GM19328 (cell line): ENCODE measurements around the gene PLXNA1.

Experiments
- ATAC-seq: cut with Tn5 transposase; IDR thresholded peaks from one replicate; pipeline ENCODE4 v1.9.1; 2021; ENCODE audit warnings: mild to moderate bottlenecking, moderate library complexity; ENCODE audit not compliant: unreplicated experiment

The PLXNA1 gene

GRCh38 chr3:126964950-126965349, 18.0 kb upstream of the PLXNA1 start:
- ATAC-seq = no peak

DNA sequence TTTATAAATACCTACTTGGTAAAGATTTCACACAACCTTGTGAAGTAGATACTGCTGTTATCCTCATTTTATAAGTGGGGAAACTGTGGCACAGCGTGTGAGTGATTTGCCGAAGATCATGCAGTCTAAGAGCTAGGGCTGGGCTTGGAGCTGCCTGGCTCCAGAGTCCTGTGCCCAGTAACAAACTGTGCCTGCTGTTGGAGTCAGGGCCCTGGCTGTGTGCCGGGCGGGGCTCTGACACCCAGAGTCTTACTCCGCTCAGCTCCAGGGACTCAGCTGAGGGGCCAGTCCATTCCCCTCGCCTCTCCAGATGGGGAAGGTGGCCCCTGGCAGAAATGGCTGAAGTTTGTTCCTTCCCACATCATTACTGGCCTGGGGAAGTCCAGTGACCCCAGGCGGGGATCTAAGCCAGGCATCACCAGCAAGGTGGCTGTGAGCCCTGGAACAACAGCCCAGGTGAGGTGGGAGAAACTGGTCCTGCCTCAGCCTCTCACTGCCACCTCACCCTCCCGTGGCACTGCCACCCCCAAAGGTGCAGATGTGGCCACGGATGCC, 17.3 kb upstream of the PLXNA1 start:
- no peak for ATAC-seq

DNA sequence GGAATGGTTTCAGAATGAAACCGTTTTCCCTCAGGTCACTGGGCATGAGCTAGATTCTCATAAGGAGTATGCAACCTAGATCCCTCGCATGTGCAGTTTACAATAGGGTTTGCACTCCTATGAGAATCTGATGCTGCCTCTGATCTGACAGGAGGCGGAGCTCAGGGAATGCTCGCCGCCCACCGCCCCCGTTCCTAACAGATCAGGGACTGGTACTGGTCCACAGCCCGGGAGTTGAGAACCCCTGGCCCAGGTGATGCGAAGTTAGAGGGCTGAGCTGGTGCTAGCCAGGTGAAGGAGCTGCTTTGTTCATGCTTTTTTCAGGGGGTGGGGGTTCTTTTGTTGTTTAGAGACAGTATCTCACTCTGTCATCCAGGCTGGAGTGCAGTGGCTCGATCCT, 15.5 kb upstream of the PLXNA1 start:
- ATAC-seq = no peak

GRCh38 chr3:126968391-126969390, 14.2 kb upstream of the PLXNA1 start:
- ATAC-seq = no peak

- ATAC-seq = no peak
These were observed 13.3 kb upstream of the PLXNA1 start for GRCh38 chr3:126969586-126969985.

GRCh38 chr3:126970101-126970500, 12.8 kb upstream of the PLXNA1 start:
- ATAC-seq = no peak

DNA sequence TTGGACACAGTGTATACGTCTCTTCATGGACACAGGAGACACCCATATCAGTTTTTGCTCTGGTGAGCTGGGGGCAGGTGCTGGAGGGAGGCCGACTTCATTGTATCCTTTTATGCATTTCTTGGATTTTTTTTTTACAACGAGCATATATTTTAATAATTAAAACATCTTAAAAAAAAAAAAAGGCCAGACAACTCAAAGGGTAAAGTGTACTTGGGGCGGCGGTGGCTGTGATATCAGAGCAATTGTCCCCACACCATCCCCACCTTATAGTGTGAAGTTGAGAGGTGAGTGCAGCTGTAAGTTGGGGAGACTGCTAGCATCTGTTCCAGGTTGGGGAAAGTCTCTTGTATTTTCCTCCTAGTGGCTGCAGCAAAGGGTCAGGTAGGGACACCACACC, 12.0 kb upstream of the PLXNA1 start:
- no peak for ATAC-seq

- ATAC-seq = no peak
These were observed 11.0 kb upstream of the PLXNA1 start for GRCh38 chr3:126971891-126972351.

- no peak for ATAC-seq
These were observed 10.0 kb upstream of the PLXNA1 start for GRCh38 chr3:126972866-126973265.

DNA sequence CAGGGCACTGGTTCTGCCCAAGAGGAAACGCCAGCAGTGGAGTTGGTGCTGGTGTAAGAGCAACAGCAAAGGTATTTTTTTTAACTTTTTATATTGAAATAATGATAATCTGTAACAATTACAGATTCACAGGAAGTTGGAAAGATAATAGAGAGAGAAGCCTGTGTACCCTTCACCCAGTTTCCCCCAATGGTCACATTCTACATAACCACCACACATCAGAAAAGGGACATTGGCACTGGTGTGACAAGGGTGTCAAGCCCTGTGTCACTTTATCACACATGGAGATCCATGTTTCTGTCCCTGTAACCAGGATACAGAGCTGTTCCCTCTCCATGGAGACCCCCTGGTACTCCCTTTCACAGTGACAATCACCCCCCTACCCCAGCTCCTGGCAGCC, 9.1 kb upstream of the PLXNA1 start:
- ATAC-seq = no peak

DNA sequence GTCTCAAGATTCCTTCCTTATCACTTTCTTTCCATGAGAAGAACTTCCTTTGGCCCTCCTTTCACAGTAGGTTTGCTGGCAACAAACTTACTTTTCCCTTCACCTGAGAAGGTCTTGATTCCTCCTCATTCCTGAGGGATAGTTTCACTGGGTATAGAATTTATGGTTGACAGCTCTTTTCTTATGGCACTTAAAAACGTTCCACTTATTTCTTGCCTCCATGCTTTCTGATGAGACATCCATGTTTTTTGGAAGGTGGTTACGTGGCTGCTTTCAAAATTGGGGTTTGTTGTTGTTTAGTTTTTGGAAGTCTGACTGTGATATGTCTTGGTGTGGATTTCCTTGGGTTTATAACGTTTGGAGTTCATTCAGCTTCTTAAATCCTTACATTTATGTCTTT, 8.2 kb upstream of the PLXNA1 start:
- ATAC-seq = no peak

DNA sequence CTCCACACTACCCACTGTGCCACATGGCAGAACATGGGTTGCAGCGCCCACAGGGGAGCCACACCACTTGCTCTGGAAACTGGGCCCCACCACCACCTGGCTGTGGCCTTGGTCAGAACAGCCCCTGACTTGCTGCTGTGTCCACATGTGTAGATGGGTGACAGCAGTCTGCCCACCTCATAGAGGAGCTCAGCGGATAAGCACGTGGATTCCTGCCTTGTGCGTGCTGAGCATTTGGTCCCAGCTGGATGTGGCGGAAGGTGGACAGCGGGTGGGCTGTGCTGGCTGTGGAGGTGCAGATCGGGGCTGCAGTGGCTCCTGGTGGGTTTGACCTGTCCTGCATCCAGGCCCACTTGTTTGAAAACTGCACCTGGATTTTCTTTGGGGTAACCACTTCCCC, 6.0 kb upstream of the PLXNA1 start:
- no peak for ATAC-seq

DNA sequence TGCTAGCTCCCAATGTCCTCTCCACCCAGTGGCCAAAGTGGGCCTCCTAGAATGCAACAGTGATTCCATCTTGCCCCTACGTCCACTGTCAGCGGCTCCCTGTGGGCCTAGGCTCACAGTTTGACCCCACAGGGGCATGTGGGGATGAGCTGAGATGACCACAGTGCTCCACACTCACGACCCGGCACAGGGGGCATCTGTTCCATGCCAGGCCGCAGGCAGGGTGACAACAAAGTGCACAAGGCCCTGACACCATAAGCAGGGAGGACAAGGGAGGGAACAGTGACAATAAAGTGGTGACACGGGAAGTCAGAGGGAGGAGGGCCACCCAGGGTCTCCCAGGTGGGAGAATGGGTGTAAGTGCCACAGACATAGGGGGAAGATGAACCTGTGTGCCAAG, 5.1 kb upstream of the PLXNA1 start:
- ATAC-seq = no peak

DNA sequence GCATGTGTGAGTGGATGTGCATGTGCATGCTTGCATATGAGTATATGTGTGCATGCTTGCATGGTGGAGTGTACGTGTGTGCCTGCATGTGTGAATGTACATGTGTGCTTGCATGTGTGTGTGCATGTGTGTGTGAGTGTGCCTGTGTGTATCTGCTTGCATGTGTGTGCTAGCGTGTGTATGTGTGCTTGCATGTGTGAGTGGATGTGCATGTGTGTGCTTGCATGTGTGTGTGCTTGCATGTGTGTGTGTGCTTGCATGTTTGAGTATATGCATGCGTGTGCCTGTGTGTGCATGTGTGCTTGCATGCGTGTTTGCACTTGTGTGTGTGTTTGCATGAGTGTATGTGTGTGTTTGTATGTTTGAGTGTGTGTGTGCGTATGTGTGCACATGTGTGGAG, 4.6 kb upstream of the PLXNA1 start:
- ATAC-seq = no peak

DNA sequence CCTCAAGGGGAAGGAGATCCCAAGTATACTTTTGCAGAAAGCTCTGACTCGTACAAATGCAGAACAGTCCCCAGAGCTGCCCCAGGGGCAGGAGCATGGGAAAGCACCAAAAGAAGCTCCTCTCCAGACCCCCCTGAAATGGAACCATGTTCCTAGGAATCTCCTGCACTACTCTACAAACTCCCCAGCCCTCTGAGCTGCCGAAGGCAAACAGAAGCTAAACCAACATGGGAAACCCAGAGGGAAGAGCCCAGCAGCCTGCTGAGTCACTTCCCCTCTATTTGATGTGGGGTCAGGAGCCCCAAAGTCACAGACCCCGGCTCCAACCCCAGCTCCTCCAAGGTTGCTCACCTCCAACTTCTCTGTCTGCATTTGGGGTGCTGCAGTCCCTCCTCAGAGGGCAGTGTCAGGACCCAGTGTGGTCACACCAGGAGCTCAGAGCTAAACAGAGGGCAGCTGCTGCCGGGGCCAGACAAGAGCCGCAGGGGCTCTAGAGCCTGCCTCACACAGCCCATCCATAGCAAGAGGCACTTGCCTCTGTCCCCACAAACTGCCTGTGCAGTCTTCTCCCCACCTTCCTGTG, 3.8 kb upstream of the PLXNA1 start:
- ATAC-seq = no peak

DNA sequence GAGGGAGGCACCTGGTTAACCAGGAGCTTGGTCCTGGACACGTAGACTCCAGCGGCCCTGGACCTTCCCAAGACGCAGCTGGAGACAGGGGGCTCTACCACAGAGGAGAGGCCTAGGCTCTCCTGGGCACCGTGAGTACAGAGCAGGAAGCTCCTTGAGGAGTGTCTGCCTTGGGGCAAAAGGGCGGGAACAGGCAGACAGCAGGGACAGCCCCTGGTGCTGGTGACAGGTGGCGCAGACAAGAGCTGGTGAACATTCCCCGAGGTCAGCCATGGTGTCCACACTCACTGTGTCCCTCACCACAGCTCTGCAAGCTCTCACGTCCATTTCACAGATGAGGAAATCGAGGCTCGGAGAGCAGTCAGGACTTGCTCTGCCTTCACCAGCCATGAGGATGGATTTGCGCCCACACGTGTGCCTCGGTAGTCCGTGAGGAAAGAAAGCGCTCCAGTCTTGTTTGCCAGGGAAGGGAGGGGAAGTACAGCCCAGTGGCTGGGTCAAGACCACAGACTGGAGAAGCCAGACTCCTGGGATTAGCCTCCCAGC, 2.6 kb upstream of the PLXNA1 start:
- no peak for ATAC-seq

- peak; percentile 17 for ATAC-seq
These were observed 817 bp upstream of the PLXNA1 start for GRCh38 chr3:126982126-126982470.

- peak; percentile 15 for ATAC-seq
These were observed 349 bp downstream of the PLXNA1 start for GRCh38 chr3:126983276-126983652.

GRCh38 chr3:126983653-126984390, 907 bp downstream of the PLXNA1 start:
- ATAC-seq = no peak

- no peak for ATAC-seq
These were observed 1.6 kb downstream of the PLXNA1 start for GRCh38 chr3:126984391-126985131.
